Endothelial cell of umbilical vein (primary cell): ENCODE data around the gene DCC.

Source experiments
- FOS ChIP-seq: IDR thresholded peaks from 2 replicates; pipeline ENCODE4 v1.6.1; 2011; ENCODE audit warnings: mild to moderate bottlenecking, low read length, moderate library complexity, borderline replicate concordance; ENCODE audit not compliant: insufficient read depth
- POLR2A ChIP-seq: IDR thresholded peaks from 2 replicates; pipeline ENCODE4 v1.6.1; 2012; ENCODE audit warnings: low read depth, mild to moderate bottlenecking, control low read depth, low read length
- POLR2AphosphoS5 ChIP-seq: IDR thresholded peaks from 2 replicates; pipeline ENCODE4 v1.6.1; 2012; ENCODE audit warnings: low read depth, mild to moderate bottlenecking, control low read depth, low read length, moderate library complexity; ENCODE audit not compliant: insufficient read depth
- TF ChIP-seq, protein P1 (sequence below), 2 donors: IDR thresholded peaks; 1 replicate in 1 of 2; 2 replicates in 1 of 2; pipeline ENCODE4 v1.5.1; 2011; ENCODE audit warnings: low read length in 2 of 2, mild to moderate bottlenecking in 2 of 2, moderate library complexity in 2 of 2, control low read depth in 1 of 2, inconsistent platforms in 1 of 2, low read depth in 1 of 2; ENCODE audit not compliant: insufficient read depth in 1 of 2; ENCODE audit errors: extremely low read depth in 1 of 2

DNA sequence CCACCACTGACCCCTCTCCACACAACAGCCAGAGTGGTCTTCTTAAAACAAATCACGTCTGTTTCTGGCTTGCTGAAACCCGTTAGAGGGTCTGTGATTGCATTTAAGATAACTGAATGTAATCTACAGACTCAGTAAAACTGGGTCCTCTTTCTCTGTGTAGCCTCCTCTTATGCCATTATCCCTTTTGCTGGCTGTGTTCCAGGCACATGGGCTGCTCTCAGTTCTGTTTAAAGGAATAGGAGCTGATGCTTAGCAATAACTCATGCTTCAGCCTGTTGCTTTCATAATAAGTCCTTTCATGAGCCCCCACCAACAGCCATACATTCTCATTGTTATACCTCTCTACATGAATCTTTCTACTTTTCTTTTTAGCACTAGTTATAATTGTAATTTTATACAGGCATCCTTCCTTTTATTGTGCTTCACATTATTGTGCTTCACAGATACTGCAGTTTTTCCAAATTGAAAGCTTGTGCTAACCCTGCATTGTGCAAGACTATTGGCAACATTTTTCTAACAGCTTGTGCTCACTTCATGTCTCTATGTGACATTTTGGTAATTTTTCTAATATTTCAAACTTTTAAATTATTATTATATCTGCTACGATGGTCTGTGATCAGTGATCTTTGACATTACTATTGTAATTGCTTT is 1101.9 kb downstream of the DCC start:
- TF ChIP-seq POLR2A (no peak), POLR2AphosphoS5 (no peak), FOS (no peak)
- TF ChIP-seq, protein P1, sequence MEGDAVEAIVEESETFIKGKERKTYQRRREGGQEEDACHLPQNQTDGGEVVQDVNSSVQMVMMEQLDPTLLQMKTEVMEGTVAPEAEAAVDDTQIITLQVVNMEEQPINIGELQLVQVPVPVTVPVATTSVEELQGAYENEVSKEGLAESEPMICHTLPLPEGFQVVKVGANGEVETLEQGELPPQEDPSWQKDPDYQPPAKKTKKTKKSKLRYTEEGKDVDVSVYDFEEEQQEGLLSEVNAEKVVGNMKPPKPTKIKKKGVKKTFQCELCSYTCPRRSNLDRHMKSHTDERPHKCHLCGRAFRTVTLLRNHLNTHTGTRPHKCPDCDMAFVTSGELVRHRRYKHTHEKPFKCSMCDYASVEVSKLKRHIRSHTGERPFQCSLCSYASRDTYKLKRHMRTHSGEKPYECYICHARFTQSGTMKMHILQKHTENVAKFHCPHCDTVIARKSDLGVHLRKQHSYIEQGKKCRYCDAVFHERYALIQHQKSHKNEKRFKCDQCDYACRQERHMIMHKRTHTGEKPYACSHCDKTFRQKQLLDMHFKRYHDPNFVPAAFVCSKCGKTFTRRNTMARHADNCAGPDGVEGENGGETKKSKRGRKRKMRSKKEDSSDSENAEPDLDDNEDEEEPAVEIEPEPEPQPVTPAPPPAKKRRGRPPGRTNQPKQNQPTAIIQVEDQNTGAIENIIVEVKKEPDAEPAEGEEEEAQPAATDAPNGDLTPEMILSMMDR (IDR thresholded peaks at IDR 0.05; ENCODE audit: extremely low read depth in 1 of 2, insufficient read depth in 1 of 2, low read depth in 1 of 2, low read length in 2 of 2) = no peak
